GM23338 (cell line): ENCODE data around the gene DERA. TPM values are rescaled to one million over a fixed set of nuclear protein-coding genes. Genes with fewer than 3 reads are reported as not detected.

ENCODE experiments used
- ATAC-seq: fragments of 200-7000 bp; cut with Tn5 transposase; 3 replicates; pipeline ENCODE4 v1.9.1; 2020
- DNase-seq: peaks from one replicate; pipeline ENCODE4 v3.0.0-alpha.2; 2015; ENCODE audit warnings: low spot score
- H2AFZ ChIP-seq: fragments of 200-600 bp; sonication (generic); 2 replicates; pipeline ENCODE4 v1.8.0; 2016; ENCODE audit warnings: antibody characterized with exemption, mild to moderate bottlenecking, moderate library complexity
- H3F3A ChIP-seq: fragments of 200-600 bp; sonication (generic); replicated peaks from 2 replicates; pipeline ENCODE4 v1.8.0; 2017; ENCODE audit warnings: antibody characterized with exemption, mixed run types, low read depth
- H3K27ac ChIP-seq: fragments of 200-600 bp; sonication (generic); 2 replicates; pipeline ENCODE4 v1.6.1; 2016; ENCODE audit warnings: low read depth
- H3K27me3 ChIP-seq: fragments of 200-600 bp; sonication (generic); 2 replicates; pipeline ENCODE4 v1.8.0; 2016; ENCODE audit warnings: mild to moderate bottlenecking, mixed run types, moderate library complexity; ENCODE audit not compliant: insufficient read depth
- H3K36me3 ChIP-seq: fragments of 200-600 bp; sonication (generic); 2 replicates; pipeline ENCODE4 v1.8.0; 2016; ENCODE audit warnings: mild to moderate bottlenecking; ENCODE audit not compliant: insufficient read depth
- H3K4me1 ChIP-seq: fragments of 200-600 bp; sonication (generic); 2 replicates; pipeline ENCODE4 v1.8.0; 2016; ENCODE audit warnings: mild to moderate bottlenecking, moderate library complexity; ENCODE audit not compliant: insufficient read depth
- H3K4me2 ChIP-seq: fragments of 200-600 bp; sonication (generic); 2 replicates; pipeline ENCODE4 v1.7.1; 2017; ENCODE audit warnings: mixed run types
- H3K4me3 ChIP-seq: fragments of 200-600 bp; sonication (generic); 2 replicates; pipeline ENCODE4 v1.6.1; 2016; ENCODE audit warnings: mixed run types
- H3K79me2 ChIP-seq: fragments of 200-600 bp; sonication (generic); replicated peaks from 2 replicates; pipeline ENCODE4 v1.8.0; 2017; ENCODE audit warnings: mild to moderate bottlenecking; ENCODE audit not compliant: insufficient read depth
- H3K9me2 ChIP-seq: fragments of 200-600 bp; sonication (generic); 2 replicates; pipeline ENCODE4 v1.8.0; 2017; ENCODE audit not compliant: insufficient read depth
- H4K20me1 ChIP-seq: fragments of 200-600 bp; sonication (generic); replicated peaks from 2 replicates; pipeline ENCODE4 v1.8.0; 2017; ENCODE audit warnings: mild to moderate bottlenecking; ENCODE audit not compliant: insufficient read depth
- H3K27ac Mint-ChIP-seq: 2 replicates; pipeline ENCODE4 v1.8.0; 2020; ENCODE audit warnings: inconsistent platforms, mild to moderate bottlenecking, moderate library complexity, mixed read lengths
- H3K27me3 Mint-ChIP-seq: 3 replicates; pipeline ENCODE4 v1.8.0; 2022; ENCODE audit warnings: low read depth, mild to moderate bottlenecking, moderate library complexity, mixed read lengths, inconsistent platforms; ENCODE audit not compliant: insufficient read depth, poor library complexity
- H3K36me3 Mint-ChIP-seq: 3 replicates; pipeline ENCODE4 v1.8.0; 2021; ENCODE audit warnings: low read depth, mild to moderate bottlenecking, inconsistent platforms, moderate library complexity, mixed read lengths
- H3K4me1 Mint-ChIP-seq: 3 replicates; pipeline ENCODE4 v1.8.0; 2020; ENCODE audit warnings: mild to moderate bottlenecking, inconsistent platforms, mixed read lengths
- H3K4me3 Mint-ChIP-seq: 3 replicates; pipeline ENCODE4 v1.8.0; 2021; ENCODE audit warnings: moderate library complexity, mild to moderate bottlenecking, inconsistent platforms, mixed read lengths
- H3K9me3 Mint-ChIP-seq: 3 replicates; pipeline ENCODE4 v1.8.0; 2020; ENCODE audit warnings: moderate library complexity, mild to moderate bottlenecking, inconsistent platforms, mixed read lengths
- CREB1 ChIP-seq: fragments of 250-450 bp; sonication (Bioruptor Pico); IDR thresholded peaks from 2 replicates; pipeline ENCODE4 v1.5.0; 2020; ENCODE audit warnings: low read depth, mild to moderate bottlenecking, moderate library complexity
- CTCF ChIP-seq, 2 experiments: fragments of 200-600 bp in 1 of 2; sonication (generic) in 1 of 2; conservative IDR thresholded peaks; 2 replicates each; pipeline versions ENCODE4 v1.5.1 to v1.6.1; 2016 to 2017; ENCODE audit warnings: antibody characterized with exemption in 2 of 2, low read depth in 2 of 2, mild to moderate bottlenecking in 2 of 2, moderate library complexity in 1 of 2
- ETS1 ChIP-seq: IDR thresholded peaks from 2 replicates; pipeline ENCODE4 v1.6.1; 2016; ENCODE audit warnings: antibody characterized with exemption
- EZH2 ChIP-seq: fragments of 200-600 bp; sonication (generic); IDR thresholded peaks from one replicate; pipeline ENCODE4 v1.8.0; 2017; ENCODE audit warnings: antibody characterized with exemption, mild to moderate bottlenecking, low read depth; ENCODE audit not compliant: unreplicated experiment
- EZH2phosphoT487 ChIP-seq: fragments of 200-600 bp; sonication (generic); IDR thresholded peaks from one replicate; pipeline ENCODE4 v1.8.1; 2018; ENCODE audit warnings: antibody characterized with exemption; ENCODE audit not compliant: unreplicated experiment
- JUNB ChIP-seq: IDR thresholded peaks from one replicate; pipeline ENCODE4 v1.6.1; 2016; ENCODE audit warnings: antibody characterized with exemption; ENCODE audit not compliant: unreplicated experiment
- NANOG ChIP-seq: IDR thresholded peaks from 2 replicates; pipeline ENCODE4 v1.6.1; 2016; ENCODE audit warnings: antibody characterized with exemption, borderline replicate concordance
- POLR2AphosphoS5 ChIP-seq: IDR thresholded peaks from 2 replicates; pipeline ENCODE4 v1.6.1; 2016; ENCODE audit warnings: antibody characterized with exemption, low read depth
- REST ChIP-seq: IDR thresholded peaks from one replicate; pipeline ENCODE4 v1.6.1; 2018; ENCODE audit warnings: antibody characterized with exemption; ENCODE audit not compliant: unreplicated experiment
- STAT1 ChIP-seq: IDR thresholded peaks from one replicate; pipeline ENCODE4 v1.6.1; 2016; ENCODE audit warnings: antibody characterized with exemption; ENCODE audit not compliant: unreplicated experiment
- ZNF114 ChIP-seq: fragments of 250-450 bp; sonication (Bioruptor Pico); IDR thresholded peaks from 2 replicates; pipeline ENCODE4 v1.5.0; 2020; ENCODE audit warnings: mild to moderate bottlenecking, moderate library complexity
- ZNF331 ChIP-seq: fragments of 250-450 bp; sonication (Bioruptor Pico); IDR thresholded peaks from 2 replicates; pipeline ENCODE4 v1.5.0; 2020; ENCODE audit warnings: low read depth, mild to moderate bottlenecking, moderate library complexity
- ZNF462 ChIP-seq: fragments of 250-450 bp; sonication (Bioruptor Pico); IDR thresholded peaks from 2 replicates; pipeline ENCODE4 v1.5.0; 2020; ENCODE audit warnings: mild to moderate bottlenecking, moderate library complexity
- polyA plus RNA-seq: library from polyadenylated mRNA; unstranded; fragments of >200 nt; fragmentation: Nextera tagmentation; extraction: Ambion mirVana; gene quantifications from 2 replicates; pipeline ENCODE4 v1.2.1, GENCODE V29; 2016
- total RNA-seq: library from RNA; depleted of rRNA; stranded (reverse); fragments of >200 nt; shearing (Covaris generic); gene quantifications from 2 replicates; pipeline ENCODE4 v1.2.3, GENCODE V29; 2014

DERA gene
- total and polyA plus RNA-seq, 2 experiments from 2014 or later: 20.4 to 27.3 TPM

GRCh38 chr12:15936751-15937150, 25.6 kb downstream of the DERA start:
- DNase-seq (no peak), ATAC-seq (no peak)
- Histone ChIP-seq H3K36me3 (no peaks in the 10 kb centered on the region), H3K4me3 (no peak overlapping the region), H3K27me3 (no peaks in the 10 kb centered on the region), H3K4me2 (no peak overlapping the region), H3K79me2 (no peaks in the 10 kb centered on the region), H3F3A (no peaks in the 10 kb centered on the region), H4K20me1 (no peaks in the 10 kb centered on the region), H3K4me1 (no peaks in the 10 kb centered on the region), H2AFZ (no peak overlapping the region), H3K27ac (no peak overlapping the region), H3K9me2 (no peaks in the 10 kb centered on the region)
- Mint-ChIP-seq H3K9me3 (no peaks in the 10 kb centered on the region; the same call in 2 of the 3 replicates), H3K36me3 (peaks cover 4% of the 10 kb centered on the region; the same call in 2 of the 3 replicates), H3K27ac (no peak overlapping the region; the same call in 1 of the 2 replicates), H3K27me3 (peaks cover 1% of the 10 kb centered on the region), H3K4me1 (peaks cover 1% of the 10 kb centered on the region; the same call in 2 of the 3 replicates), H3K4me3 (no peak overlapping the region)
- no peak for TF ChIP-seq ZNF331 (CRISPR knock-in tag)
- TF ChIP-seq ETS1: no peak
- TF ChIP-seq EZH2: no peak
- no peak for TF ChIP-seq CREB1 (CRISPR knock-in tag)
- TF ChIP-seq NANOG: no peak
- no peak for TF ChIP-seq POLR2AphosphoS5
- TF ChIP-seq EZH2phosphoT487: no peak
- no peak for TF ChIP-seq ZNF114 (CRISPR knock-in tag)
- TF ChIP-seq ZNF462 (CRISPR knock-in tag): no peak
- TF ChIP-seq REST: no peak
- TF ChIP-seq CTCF (conservative IDR thresholded peaks at IDR 0.05; ENCODE audit: low read depth in 2 of 2): no peak
- TF ChIP-seq JUNB: no peak
- TF ChIP-seq STAT1: no peak
